ENCODE measurements around the gene DIS3L2. TPM values are rescaled to one million over a fixed set of nuclear protein-coding genes. Genes with fewer than 3 reads are reported as not detected.
"Not testable (repeated sequence)": the region's sequence is repeated elsewhere in the genome, so short reads cannot be mapped to it uniquely, and the experiment has no call there.

DIS3L2 gene
- total RNA-seq, 6 experiments from 2014 or later: 18.2 to 23.6 (median 21.6) TPM

DNA sequence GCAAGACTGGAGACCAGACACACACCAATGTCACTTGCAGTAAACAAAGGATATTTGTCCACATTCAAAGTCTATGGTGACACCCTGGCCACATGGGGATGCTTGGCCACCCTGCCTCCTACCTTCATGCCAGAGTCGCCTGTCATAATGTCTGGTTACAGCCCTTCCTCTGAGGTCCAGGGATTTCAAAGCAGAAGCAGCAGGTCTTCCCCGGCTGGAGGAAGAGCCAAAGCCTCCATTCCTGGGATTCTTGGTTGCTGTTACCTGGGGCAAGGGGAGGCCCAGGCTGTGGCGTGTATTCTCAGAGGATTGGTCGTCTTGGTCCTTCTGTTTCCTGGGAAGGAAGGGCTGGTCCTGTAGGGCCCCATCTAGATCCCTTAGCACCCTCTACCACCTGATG lies 414.7 kb downstream of the DIS3L2 start:
- Mint-ChIP-seq H3K27ac (no peak overlapping the region), H3K4me3 (no peak overlapping the region)

DNA sequence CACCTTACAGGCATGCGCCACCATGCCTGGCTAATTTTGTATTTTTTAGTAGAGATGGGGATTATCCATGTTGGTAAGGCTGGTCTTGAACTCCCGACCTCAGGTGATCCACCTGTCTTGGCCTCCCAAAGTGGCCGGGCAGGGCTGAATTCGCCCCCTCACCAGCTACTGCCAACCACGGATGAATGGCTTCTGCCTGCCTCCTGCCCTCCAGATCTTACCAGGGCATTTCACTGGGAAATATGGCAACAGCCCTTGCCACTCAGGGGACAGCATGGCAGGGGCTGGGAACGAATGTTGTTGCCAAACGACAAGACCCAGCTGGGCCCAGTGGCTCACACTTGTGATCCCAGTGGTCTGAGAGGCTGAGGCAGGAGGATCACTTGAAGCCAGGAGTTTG lies 415.2 kb downstream of the DIS3L2 start:
- TF ChIP-seq, protein P1, sequence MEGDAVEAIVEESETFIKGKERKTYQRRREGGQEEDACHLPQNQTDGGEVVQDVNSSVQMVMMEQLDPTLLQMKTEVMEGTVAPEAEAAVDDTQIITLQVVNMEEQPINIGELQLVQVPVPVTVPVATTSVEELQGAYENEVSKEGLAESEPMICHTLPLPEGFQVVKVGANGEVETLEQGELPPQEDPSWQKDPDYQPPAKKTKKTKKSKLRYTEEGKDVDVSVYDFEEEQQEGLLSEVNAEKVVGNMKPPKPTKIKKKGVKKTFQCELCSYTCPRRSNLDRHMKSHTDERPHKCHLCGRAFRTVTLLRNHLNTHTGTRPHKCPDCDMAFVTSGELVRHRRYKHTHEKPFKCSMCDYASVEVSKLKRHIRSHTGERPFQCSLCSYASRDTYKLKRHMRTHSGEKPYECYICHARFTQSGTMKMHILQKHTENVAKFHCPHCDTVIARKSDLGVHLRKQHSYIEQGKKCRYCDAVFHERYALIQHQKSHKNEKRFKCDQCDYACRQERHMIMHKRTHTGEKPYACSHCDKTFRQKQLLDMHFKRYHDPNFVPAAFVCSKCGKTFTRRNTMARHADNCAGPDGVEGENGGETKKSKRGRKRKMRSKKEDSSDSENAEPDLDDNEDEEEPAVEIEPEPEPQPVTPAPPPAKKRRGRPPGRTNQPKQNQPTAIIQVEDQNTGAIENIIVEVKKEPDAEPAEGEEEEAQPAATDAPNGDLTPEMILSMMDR (IDR thresholded peaks at IDR 0.05): no peak
- Mint-ChIP-seq H3K4me1 (ENCODE audit: low read depth) (peaks cover 5% of the 10 kb centered on the region; the same call in 1 of the 2 replicates), H3K4me3 (no peak overlapping the region), H3K36me3 (ENCODE audit: low read depth) (no peaks in the 10 kb centered on the region), H3K27me3 (ENCODE audit: insufficient read depth) (peaks cover 15% of the 10 kb centered on the region), H3K27ac (no peak overlapping the region), H3K9me3 (no peaks in the 10 kb centered on the region)
- DNase-seq: no peak

More for the DNA sequence above, 414.7 kb downstream of the DIS3L2 start:
- TF ChIP-seq, protein P1 (IDR thresholded peaks at IDR 0.05): no peak
- Mint-ChIP-seq H3K27me3 (ENCODE audit: insufficient read depth) (peaks cover 13% of the 10 kb centered on the region; the same call in 1 of the 2 replicates), H3K36me3 (ENCODE audit: low read depth) (no peaks in the 10 kb centered on the region), H3K4me1 (ENCODE audit: low read depth) (peaks cover 5% of the 10 kb centered on the region; the same call in 1 of the 2 replicates), H3K9me3 (no peaks in the 10 kb centered on the region)
- DNase-seq: no peak

DNA sequence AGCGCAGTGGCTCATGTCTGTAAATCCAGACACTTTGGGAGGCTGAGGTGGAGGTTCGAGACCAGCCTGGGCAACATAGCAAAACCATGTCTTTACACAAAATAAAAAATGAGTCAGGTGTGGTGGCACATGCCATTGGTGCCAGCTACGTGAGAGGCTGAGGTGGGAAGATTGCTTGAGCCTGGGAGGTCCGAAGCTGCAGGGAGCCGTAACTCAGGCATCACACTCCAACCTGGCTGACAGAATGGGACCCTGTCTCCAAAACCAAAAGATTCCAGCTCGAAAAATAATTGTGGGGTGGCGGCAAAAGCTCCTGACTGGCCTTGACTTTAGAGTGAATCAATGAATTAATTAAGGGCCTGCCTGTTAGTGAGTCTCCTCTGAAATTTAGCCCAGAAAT lies 415.8 kb downstream of the DIS3L2 start:
- H3K36me3 Mint-ChIP-seq (ENCODE audit: low read depth): no peaks in the 10 kb centered on the region
- no peak overlapping the region for H3K27ac Mint-ChIP-seq
- H3K27me3 Mint-ChIP-seq (ENCODE audit: insufficient read depth): peaks cover 21% of the 10 kb centered on the region
- H3K9me3 Mint-ChIP-seq: no peaks in the 10 kb centered on the region
- DNase-seq: no peak
- no peak overlapping the region for H3K4me3 Mint-ChIP-seq
- TF ChIP-seq, protein P1 (IDR thresholded peaks at IDR 0.05): no peak
- H3K4me1 Mint-ChIP-seq (ENCODE audit: low read depth): peaks cover 5% of the 10 kb centered on the region; the same call in 1 of the 2 replicates

DNA sequence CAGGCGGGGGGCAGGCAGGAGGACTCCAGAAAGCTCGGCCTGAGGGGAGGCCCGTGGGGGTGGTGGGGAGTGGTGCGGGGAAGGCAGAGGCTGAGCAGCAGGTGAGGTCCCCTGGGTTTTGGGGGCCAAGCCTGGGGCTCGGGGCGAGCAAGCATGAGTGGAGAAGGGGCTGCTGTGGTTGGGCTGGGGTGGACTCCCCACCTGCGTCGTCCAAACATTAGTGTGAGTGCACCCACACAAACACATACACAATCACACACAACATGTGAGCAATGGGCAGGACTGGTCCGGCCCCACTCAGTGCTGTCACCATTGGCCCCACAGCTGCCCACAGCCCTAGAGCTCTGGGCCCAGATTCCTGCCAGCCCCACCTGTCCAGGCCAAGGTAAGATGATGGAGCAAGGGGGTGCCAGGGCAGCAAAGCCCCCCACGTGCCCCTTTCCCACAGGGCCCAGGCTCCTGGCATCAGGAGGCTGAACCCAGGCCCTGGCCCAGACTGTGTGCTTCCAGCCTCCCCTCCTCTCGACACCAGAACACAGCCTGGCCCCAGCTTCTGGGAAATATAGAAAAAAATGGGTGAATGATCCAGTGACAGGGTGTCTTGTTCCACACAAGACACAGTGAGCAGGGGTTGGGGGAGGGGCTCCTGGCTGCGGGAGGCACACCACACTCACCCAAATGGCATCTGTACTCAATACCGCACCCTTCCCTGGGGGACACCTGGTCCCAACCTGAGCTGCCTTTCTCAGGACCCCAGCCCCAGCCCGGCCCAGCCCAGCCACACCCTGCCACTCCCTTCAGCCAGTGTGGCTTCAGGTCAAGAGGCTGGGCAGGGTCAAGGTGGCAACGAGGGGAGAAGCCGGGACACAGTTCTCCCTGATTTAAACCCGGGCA lies 416.6 kb downstream of the DIS3L2 start:
- TF ChIP-seq, protein P1 (IDR thresholded peaks at IDR 0.05): no peak

DNA sequence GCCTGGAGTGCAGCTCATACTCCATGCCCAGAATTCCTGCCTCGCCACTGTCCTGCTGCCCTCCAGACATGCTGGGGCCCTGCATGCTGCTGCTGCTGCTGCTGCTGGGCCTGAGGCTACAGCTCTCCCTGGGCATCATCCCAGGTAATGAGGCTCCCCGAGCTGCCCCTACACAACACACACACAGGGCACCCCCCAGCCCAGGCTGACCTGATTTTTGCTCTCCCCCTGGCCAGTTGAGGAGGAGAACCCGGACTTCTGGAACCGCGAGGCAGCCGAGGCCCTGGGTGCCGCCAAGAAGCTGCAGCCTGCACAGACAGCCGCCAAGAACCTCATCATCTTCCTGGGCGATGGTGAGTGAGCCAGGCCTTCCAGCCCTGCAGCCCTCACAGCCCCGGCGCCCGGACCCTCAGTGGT lies 417.2 kb downstream of the DIS3L2 start, which contains the start of gene ALPP:
TSS of gene ALPP (plus strand) at position 17 of the 417 bp plus-strand sequence. CDS start at position 69, 52 bp downstream.
- not testable (repeated sequence) for H3K27ac Mint-ChIP-seq; H3K4me1 Mint-ChIP-seq (ENCODE audit: low read depth); DNase-seq; H3K36me3 Mint-ChIP-seq (ENCODE audit: low read depth); H3K4me3 Mint-ChIP-seq; H3K9me3 Mint-ChIP-seq
- H3K27me3 Mint-ChIP-seq (ENCODE audit: insufficient read depth): peaks cover 20% of the 10 kb centered on the region

More for the DNA sequence above, 416.6 kb downstream of the DIS3L2 start:
- H3K9me3 Mint-ChIP-seq: no peaks in the 10 kb centered on the region
- H3K27me3 Mint-ChIP-seq (ENCODE audit: insufficient read depth): peaks cover 20% of the 10 kb centered on the region
- H3K27ac Mint-ChIP-seq: no peak overlapping the region
- DNase-seq: no peak
- no peaks in the 10 kb centered on the region for H3K4me1 Mint-ChIP-seq (ENCODE audit: low read depth)
- no peaks in the 10 kb centered on the region for H3K36me3 Mint-ChIP-seq (ENCODE audit: low read depth)
- H3K4me3 Mint-ChIP-seq: no peak overlapping the region

DNA sequence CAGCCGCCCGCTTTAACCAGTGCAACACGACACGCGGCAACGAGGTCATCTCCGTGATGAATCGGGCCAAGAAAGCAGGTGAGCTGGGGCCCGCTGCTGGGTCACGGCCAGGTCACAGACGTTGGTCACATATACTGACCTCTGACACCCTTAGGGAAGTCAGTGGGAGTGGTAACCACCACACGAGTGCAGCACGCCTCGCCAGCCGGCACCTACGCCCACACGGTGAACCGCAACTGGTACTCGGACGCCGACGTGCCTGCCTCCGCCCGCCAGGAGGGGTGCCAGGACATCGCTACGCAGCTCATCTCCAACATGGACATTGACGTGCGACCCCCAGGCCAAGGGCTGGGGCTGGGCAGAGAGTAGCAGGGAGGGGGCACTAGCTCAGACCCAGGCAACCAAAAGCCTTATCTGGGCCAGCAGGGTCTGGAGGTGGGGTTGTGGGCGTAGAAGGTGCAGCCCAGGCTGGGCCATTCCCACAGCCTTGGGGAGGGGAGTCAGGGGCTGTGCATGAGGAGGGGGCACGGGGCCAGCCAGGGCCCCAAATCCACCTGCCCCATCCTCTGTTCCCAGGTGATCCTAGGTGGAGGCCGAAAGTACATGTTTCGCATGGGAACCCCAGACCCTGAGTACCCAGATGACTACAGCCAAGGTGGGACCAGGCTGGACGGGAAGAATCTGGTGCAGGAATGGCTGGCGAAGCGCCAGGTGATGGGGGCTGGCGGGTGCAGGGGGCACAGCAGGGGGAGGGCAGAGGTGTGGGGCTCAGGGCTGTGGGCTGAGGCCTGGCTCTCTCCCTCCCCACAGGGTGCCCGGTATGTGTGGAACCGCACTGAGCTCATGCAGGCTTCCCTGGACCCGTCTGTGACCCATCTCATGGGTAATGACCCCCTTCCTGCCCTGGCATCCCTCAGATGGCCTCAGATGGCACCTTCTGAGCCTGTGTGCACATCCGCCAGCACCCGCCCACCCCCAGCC lies 418.4 kb downstream of the DIS3L2 start:
- peaks cover 26% of the 10 kb centered on the region for H3K27me3 Mint-ChIP-seq (ENCODE audit: insufficient read depth)
- H3K4me1 Mint-ChIP-seq (ENCODE audit: low read depth); H3K9me3 Mint-ChIP-seq; DNase-seq; H3K4me3 Mint-ChIP-seq; H3K27ac Mint-ChIP-seq; H3K36me3 Mint-ChIP-seq (ENCODE audit: low read depth): not testable (repeated sequence)

DNA sequence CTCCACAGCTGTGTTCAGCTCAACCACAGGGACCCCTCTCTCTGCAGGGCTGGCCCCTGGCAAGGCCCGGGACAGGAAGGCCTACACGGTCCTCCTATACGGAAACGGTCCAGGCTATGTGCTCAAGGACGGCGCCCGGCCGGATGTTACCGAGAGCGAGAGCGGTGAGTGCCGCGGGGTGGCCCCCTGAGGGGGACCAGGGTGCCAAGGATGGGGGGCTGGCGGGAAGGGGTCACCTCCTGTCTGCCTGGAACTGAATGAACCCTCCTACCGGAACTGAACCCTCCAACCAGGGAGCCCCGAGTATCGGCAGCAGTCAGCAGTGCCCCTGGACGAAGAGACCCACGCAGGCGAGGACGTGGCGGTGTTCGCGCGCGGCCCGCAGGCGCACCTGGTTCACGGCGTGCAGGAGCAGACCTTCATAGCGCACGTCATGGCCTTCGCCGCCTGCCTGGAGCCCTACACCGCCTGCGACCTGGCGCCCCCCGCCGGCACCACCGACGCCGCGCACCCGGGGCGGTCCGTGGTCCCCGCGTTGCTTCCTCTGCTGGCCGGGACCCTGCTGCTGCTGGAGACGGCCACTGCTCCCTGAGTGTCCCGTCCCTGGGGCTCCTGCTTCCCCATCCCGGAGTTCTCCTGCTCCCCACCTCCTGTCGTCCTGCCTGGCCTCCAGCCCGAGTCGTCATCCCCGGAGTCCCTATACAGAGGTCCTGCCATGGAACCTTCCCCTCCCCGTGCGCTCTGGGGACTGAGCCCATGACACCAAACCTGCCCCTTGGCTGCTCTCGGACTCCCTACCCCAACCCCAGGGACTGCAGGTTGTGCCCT lies 419.9 kb downstream of the DIS3L2 start:
- not testable (repeated sequence) for H3K27ac Mint-ChIP-seq; H3K36me3 Mint-ChIP-seq (ENCODE audit: low read depth); H3K4me3 Mint-ChIP-seq; H3K9me3 Mint-ChIP-seq; DNase-seq
- H3K27me3 Mint-ChIP-seq (ENCODE audit: insufficient read depth): peaks cover 38% of the 10 kb centered on the region
- peaks cover 19% of the 10 kb centered on the region for H3K4me1 Mint-ChIP-seq (ENCODE audit: low read depth)
